Fibroblast of skin of left quadriceps (primary cell): Measurements from ENCODE around the gene PPP1CA.

ENCODE experiments used
- DNase-seq, 2 experiments: peaks; one replicate each; pipeline ENCODE4 v3.0.0-alpha.2; 2013; ENCODE audit warnings: low read depth in 2 of 2

The PPP1CA gene

DNA sequence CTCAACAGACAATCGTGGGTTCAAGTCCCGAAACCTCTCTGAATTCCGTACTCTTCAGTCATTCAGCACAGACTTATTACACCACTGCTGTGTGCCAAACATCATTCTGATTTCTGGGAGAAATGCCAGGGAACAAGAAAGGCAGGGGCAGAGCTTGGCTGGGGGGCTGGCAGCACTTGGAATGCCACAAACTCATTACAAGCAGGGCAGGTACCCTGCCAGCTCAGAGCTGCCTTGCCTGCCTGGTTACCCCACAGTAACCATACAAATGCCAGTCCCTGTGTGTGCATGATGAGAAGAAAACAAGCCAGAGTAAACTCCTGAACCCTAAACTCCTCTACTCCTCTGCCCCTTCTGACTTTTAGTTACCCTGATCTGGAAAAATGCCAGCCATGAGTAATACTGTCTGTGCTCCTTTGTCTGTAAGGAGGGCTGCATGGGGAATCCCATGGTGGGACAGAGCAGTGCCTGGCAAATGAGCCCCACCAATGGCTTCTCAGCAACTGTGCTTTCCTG lies 16.7 kb downstream of the PPP1CA start:
- DNase-seq, result no peak

DNA sequence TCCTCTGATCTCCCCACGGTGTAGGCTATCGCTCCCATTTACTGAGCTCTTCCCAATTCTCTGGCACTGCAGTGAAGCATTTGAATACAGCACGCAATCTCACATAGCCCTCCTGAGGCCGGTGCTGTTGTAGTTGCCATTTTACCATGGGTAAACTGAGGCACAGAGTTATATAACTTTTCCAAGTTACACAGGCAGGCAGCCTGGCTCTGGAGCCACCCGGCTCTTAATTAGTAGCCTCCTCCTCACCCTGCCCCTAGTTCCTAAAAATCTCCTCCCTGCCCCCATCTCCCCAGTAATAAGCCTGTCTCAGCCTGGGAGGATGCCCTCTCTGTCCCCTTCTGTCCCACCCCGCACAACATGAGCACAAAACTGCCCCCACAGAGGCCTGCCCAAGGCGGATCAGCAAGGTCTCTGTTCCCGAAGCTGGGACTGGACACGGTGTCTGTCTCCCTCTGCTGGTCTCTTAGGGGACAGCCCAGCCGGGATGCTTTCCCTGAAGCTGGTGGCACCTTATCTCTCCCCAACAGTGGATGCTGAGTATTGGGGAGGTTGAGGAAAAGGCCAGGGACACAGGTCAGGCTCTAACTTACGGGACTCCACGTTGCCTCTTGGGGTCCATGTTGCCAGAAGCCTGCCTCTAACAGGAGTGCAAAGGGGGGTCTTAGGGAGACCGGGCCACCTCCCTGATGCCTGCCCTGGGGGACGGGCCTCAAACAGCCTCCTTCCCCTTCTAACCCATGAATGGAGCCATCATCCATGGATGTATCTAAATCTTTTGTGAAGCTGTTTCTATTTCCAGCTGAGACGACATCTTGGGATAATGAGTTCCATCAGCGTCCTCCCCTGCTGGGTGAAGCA lies 19.2 kb downstream of the PPP1CA start:
- DNase-seq, result peak in 1 of 2 experiments; percentile 44

DNA sequence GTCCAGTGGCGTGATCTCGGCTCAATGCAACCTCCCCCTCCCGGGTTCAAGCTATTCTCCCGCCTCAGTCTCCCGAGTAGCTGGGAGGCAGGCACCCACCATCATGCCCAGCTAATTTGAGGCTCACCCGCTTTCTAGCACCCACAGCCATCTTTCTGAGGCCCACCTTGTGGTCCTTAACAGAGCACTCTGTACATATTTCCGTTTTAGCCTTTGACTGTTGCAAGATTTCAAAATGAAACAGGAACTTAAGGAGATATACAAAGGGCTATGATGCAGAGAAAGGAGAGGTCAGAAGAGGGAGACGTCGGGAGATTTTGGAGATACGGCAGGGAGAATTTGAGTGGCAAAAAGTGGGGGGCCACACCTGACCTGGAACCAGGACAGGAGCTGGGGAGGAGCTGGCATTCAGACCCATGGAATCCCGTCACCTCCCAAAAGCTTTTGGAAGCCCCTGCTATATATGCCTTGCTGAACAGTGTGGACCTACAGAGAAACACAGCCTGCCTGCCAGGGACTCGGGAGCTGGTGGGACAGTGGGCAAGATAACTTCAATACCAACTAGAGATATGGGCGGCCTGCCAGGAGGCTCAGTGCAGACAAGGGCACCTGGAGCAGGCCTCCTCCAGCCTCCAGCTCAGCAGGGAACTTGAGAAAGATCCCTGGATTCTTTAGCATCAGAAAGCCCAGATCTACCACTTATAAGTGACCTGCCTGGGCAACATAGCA lies 20.2 kb downstream of the PPP1CA start:
- no peak for DNase-seq

DNA sequence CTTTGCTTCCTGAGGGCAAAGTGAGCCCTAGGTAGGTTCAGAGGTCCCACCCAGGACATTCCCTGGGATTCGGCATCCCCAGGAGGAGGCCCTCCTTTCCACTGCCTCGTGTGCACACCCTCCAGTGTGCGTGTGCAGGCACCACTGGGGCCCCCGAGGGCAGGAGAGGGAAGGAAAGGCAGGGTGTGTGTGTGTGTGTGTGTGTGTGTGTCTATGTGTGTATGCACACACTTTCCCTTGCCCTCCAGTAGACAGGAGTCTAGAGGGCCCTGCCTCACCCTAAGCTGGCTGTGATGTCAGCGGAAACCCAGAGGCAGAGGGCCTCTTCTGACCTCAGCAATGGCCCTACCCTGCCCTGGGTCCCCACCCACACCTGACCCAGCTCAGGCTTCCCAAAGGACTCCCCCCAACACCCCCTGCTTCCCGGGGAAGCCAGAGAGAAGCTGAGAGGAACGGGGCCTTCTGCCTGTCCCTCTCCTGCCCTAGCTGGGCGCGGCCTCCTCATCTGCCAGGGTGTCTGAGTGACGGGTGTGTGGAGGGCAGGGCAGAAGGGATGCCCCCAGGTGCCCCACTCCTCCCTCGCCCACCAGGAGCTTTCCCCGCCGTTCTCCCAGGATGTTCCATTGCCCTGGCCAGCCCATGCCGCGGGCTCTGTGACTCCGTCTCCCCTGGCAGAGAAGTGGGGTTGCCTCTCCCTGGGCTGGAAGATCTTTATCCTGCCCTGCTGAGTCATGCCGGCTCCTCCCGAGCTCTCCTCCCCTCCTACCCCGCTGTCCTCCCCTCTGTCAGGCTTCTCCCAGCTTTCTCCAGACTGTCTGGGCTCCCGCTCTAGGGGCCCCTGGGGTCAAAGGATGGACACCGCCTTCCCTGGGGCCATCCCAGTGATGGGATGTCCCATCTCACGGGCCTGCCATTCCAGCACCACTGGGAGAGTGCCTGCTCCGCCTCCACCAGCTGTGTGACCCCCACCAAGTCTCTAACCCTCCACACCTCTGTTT lies 22.3 kb downstream of the PPP1CA start:
- DNase-seq, result no peak

DNA sequence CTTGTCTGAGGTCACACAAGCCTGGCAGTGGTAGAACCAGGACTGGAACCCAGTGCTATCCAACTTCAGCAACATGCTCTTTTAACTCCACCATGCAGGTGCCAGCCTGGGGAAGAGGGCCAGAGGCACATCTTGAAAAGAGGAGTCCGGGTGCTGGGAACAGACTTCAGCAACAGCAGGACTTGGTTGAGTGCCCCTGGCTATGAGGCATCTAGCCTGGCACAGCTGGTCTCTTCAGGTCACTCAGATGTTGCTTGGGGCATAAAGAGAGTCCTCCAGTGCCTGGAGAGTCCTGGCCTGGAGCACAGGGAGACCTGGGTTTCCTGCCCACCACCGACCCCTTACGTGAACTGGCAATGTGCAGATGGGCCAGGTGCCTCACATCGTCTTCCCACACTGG lies 23.1 kb downstream of the PPP1CA start:
- DNase-seq, result no peak

DNA sequence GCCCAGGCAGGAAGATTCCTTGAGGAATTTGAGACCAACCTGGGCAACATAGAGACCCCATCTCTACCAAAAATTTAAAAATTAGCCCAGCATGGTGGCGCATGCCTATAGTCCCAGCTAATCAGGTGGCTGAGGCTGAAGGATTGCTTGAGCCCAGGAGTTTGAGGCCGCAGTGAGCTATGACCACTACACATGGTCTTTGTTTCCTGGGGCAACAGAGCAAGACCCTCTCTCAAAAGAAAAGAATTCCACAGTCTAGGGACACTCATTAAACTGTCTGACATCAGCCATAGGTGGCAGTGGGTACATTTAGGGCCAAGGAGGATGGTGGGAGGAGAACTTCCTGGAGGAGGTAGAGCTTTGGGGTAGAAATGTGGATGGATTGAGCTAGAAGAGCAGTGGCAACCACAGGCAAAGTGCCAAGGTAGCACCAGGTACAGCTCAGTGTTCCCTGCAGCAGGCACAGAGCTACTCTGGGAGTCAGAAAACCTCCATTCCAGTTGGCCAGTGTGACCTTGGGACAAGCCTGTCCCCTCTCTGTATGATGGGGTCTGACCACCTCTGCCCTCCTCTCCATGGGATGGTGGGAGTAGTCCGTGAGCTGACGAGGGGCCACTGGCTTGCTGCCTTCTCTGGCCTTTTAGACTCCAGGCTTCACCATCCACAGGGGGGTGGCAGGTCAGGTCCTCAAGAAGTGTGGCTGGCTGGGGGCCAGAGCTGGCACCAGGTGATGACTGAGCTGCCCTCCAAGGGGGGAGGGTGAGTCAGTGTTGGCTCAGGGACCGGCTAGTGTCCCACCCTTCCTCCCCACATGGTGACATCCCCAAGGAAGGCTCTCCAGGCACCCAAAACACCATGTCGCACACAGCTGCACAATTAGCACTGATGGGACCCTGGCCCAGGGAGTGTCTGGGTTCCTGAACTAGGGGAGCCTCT lies 24.5 kb downstream of the PPP1CA start:
- DNase-seq, result no peak

DNA sequence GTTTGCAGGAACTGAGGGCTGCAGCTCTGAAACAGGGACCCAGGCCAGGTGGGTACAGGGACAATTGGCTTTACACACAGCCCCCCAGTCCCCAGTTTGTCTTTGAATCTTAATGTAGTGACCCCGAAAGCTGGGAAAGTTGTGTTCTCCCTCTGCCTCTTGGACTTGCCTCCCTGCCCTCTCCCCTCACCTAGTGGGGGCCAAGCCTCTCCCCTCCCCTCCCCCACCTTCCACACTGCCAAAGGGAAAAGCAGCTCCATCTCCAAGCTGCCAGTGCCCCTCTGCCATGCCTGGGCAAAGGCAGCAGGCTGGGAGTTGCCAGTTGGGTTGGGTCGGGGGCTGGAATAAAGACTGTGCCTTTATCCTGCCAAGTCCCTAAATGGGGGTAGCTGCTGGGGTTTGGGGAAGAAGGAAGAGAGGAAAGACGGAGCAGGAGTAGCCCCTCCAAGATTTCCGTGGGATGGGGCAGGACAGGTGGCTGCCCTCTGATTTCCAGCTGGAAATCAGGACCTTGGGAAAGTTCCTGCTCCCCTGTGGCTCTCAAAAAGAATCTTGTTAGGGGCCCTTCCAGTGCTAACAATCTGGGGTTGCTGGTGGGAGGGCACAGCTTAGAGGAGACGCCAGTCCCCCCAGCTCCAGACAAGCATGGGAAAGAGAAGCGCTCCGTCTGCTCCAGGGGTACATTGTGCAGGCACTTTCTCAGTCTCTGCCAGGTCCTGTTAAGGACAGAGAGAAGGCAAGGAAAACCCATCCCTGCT lies 25.4 kb downstream of the PPP1CA start:
- DNase-seq, result no peak

DNA sequence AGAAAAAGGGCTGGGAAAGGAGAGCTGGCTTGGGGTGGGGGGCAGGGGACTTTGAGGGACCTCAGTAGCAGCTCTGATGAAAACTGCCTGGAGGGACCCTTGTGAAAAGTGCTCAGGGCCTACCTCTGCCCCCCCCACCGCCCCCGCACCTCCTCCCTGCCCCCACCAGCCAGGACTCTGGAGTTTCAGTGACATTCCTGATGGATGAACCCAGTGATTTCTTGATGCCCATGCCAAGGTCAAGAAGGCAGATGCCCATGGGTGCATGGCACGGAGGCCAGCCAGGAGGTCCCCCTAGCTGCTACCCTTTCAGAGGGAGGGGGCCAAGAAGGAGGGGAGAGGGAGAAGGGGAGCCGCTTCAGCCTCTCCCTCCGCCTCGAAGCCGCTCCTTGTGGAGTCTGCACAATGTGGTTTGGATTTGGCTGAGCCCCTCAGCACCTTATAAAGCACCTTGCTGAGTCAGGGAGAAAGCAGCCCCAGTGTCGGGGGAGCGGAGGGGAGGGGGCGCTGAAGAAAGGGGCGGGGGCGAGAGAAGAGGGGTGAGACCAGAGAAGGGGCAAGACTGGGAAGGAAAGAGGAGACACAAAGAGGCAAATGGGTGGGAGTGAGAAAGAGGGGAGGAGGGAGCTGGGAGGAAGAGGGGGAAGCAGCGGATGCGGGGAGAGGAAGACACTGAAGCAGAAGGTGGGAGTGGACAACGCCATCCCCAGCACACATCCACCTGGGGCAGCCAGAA lies 26.2 kb downstream of the PPP1CA start:
- no peak for DNase-seq

DNA sequence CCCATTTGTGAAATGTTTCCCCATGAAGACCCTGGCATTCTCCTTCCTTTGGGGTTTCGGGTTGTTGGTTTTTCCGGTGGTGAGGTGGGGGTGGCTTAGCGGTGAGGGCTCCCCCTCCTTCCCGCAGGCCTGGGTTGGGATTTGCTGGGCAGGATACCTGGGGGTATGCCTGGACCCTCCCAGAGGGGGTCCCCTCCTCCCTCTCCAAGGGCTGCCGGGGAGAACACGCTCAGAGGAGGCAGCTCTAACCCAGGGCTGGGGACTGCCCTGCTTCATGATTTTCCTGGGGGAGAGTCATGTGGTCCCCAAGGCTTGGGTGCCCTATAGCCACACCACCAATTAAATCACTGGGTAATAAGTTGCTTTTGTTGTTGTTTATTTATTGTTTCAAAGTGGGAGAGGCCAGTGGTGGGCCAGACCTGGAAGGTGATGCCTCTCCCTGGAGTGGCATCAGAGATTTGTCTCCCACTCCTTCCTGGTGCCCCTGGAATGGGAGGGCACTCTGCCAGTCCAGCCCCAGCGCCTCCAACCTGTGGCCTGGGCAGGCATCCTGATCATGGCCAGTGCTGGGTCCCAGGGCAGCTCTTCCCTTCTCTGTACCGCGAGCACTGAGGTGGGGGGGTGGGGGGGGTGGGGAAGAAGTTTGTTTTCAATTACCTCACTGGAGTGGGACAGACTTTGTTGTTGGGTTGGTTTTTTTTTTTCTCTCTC lies 26.9 kb downstream of the PPP1CA start:
- no peak for DNase-seq

DNA sequence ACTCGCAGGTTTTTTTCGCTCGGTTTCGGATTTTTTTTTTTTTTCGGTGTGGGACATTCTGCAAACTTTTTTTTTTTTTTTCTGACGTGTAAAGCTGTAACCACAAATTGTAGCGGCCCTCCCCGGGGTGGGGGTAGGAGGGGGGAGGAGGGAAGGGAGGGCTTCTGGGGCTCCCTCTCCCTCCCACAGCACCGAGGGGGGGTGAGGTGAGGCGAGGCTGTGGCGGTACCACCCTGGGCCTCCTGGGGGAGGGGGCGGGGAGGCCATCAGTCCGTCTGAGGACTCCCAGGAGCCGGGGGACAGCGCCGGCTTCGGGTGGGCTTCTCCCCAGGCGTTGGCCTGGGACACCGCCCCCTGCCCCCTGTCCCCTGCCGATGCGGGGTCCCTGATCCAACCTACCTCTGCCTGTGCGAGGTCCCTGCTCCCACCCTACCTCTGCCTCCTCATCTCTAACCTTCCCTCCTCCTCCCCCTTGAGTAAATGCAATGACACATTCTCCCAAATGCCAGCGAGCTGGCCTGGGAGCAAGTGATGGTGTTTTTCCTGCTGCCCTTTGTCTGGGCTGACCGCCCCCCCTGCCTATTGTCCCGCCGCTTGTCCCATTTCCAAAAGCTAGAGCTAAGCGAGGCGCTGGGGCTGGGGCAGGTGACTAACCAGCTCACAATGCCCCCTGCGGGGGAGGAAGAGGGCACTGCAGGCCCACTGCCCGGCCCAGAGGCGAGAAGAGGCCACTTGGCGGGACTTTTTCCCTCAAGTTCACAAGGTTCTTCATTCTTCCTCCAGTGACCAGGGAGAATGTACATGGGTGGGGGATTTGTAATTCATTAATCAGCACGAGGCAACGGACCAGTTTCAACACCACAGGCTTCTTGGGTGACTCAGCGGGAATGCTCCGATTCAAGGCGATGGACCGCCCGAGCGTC lies 27.7 kb downstream of the PPP1CA start:
- peak; percentile 88 for DNase-seq

DNA sequence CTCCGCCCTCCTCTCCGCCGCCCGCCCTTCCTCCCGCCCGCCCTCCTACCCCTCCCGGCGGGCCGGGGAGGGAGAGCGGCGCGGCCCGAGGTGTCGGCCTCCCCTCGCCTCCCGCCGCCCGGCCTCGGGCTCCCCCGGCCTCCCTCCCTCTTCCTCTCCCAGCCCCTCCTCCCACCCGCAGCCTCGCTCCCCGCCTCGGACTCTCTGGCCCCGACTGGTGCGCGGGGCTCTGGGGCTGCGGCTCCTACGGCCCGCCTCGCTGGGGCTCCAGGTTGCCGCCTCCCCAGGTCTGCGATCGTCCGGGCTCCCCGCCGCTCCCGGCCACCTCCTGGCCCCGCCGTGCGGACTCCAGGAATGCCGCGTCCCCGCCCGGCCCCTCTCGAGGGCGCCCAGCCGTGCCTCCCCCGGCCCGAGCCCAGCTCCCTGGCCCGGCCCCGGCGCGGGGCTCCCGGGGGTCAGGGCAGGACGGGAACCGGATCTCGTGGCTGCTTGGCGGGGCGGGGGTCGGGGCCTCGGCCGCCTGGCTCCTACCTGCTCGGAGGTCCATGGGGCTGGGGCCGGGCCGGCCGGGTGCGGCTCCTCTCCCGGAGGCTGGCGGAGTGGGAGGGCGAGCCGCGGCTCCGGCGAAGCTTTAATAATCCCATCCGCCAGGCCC lies 28.5 kb downstream of the PPP1CA start, which contains the start of gene CLCF1:
Gene CLCF1 (minus strand): TSS at position 606 of the 655 bp plus-strand sequence. CDS start 59 bp downstream, at position 547.
- no peak for DNase-seq

DNA sequence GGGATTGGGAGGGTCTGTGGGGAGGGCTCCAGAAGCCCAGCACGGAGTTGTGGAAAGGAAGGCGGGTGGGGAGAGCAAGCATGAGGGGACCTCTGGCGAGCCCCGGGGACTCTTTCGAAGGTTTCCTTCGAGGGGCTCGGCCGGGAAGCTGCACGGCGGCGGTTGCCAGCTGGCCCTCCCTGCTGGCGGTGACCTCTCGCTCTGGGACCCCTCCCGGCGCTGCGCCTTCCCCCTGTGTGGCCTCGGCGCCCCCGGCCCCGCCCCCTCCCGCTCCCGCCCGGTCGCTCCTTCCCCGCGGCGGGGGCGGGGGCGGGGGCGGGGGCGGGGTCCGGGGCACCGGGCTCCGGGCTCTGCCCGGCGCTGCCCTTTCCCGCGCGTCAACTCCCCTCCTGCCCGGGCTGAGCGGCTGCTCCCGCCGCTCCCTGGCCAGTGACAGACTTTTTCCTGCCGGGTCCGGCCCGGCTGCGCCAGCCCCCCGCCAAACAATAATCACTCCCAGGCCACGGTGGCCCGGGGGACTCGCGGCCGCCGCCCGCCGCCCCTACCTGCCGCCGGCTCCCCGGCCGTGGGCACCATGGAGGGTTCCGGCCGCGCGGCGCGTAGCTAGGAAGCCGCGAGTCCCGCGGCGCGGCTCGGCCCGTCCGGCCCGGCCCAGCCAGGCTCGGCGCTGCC lies 29.2 kb downstream of the PPP1CA start:
- no peak for DNase-seq

DNA sequence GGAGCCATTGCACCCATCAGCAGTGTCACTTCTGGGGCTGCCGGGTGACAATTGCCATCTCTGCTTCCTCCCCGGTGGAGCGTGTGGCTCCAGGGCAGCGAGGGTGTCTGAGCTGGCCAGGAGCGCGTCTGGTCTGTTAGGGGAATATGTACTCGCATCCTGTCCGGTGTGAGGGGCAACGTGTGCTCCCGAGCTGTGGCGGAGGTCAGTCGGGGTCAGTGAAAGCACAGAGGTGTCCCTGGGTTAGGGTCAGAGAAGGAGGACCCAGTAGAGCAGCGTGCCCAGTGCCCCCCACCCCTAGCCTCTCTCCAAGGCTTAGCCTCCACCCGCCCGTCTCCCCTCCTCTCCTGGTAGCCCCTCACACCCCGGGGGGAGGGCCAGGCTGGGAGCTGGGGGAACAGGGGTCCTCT lies 29.7 kb downstream of the PPP1CA start:
- DNase-seq, result no peak

DNA sequence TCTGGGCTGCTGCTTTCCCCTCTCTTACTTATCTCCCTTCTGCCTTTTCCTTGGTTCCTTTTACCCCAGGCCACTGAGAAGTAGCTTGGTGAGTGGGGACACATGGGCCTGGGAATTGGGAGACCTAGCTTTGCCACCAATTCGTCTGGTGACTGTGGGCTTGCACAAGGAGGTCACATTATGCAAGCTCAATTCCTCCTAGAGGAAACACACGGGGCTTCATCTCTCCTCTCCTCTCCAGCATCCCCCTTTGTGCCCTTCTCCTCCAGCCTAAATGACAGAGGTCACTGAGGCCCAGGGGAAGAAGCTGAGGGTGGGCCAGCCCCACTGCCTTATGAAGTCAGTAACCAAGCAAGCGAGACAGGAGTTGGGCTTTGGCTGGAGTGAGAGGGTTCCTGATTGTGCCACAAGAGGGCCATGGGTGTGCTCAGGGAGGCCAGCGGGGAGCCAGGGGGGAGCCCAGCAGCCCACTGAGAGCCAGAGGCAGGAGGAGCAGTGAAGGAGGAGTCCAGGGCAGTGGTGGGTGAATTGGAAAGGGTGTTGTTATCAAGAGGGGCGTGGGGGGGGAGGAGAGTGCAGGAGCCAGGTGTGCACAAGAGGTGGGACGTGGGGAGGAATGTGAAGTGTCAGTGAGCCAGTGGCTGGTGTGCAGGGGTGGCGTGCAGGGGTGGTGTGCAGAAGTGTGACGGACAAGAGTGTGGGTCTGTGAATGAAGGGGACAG lies 30.3 kb downstream of the PPP1CA start:
- no peak for DNase-seq

DNA sequence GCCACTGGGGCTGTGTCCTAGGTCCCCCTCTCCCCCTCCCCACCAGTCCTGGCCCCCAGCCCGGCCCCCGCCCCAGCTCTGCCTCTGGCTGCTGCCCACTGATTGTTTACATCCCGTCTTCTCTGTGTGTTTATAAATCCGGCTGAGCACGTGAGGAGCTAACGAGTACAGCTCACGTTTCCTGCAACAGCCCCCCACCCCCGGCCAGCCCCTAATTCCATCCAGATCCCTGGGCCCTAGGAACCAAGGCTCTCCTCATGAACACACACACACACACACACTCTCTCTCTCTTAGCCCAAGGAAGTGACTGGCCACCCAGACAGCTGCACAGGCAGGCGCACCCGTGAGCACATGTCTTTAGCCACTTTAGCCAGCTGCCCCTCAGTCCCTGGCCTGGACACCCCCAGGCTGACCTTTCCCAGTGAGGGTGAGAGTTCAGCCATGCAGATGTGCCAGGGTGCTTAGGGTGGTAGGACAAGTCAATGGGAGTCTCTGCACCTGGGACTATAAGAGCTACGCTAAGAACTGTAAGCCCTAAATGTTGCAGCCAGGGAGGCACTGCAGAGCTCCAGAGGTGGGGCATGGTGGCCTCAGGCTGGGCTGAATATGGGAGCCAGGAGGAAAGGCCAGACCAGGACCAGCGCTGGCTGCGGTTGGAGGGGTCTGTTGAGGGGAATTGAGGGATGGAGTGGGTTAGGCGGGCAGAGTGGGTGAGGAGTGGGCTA lies 31.1 kb downstream of the PPP1CA start:
- no peak for DNase-seq
